ENCODE data around the gene SCO2.

Gene SCO2

GRCh38 chr22:50489363-50490243, 35.8 kb downstream of the SCO2 start:
- DNase-seq, result no peak

- DNase-seq, result no peak
Observed at GRCh38 chr22:50488886-50489285, 36.5 kb downstream of the SCO2 start.

GRCh38 chr22:50488006-50488677, 37.3 kb downstream of the SCO2 start:
- no peak for DNase-seq

GRCh38 chr22:50487290-50488005, 38.0 kb downstream of the SCO2 start:
- no peak for DNase-seq

GRCh38 chr22:50486561-50487289, 38.7 kb downstream of the SCO2 start, which contains the start of gene MIOX:
Gene MIOX, plus strand, starts transcription at chr22:50486859. Its CDS starts 39 bp downstream, at chr22:50486898.
- peak; percentile 10 for DNase-seq

GRCh38 chr22:50485221-50486131, 39.9 kb downstream of the SCO2 start:
- no peak for DNase-seq

- DNase-seq, result no peak
Observed at GRCh38 chr22:50483977-50484853, 41.2 kb downstream of the SCO2 start.

GRCh38 chr22:50483556-50483955, 41.8 kb downstream of the SCO2 start:
- DNase-seq, result no peak

- no peak for DNase-seq
Observed at GRCh38 chr22:50483106-50483505, 42.3 kb downstream of the SCO2 start.

- no peak for DNase-seq
Observed at GRCh38 chr22:50482107-50483074, 43.0 kb downstream of the SCO2 start.

GRCh38 chr22:50481440-50482106, 43.8 kb downstream of the SCO2 start, which contains the start of gene ADM2:
Gene ADM2, plus strand, starts transcription at chr22:50481543. Its CDS starts 305 bp downstream, at chr22:50481848.
- DNase-seq, result no peak

- DNase-seq, result no peak
Observed at GRCh38 chr22:50481045-50481439, 44.4 kb downstream of the SCO2 start.

- DNase-seq, result no peak
Observed at GRCh38 chr22:50479721-50480120, 45.7 kb downstream of the SCO2 start.

GRCh38 chr22:50477923-50478322, 47.5 kb downstream of the SCO2 start:
- DNase-seq, result no peak

GRCh38 chr22:50476868-50477267, 48.5 kb downstream of the SCO2 start:
- no peak for DNase-seq

- no peak for DNase-seq
Observed at GRCh38 chr22:50475652-50476002, 49.8 kb downstream of the SCO2 start.

GRCh38 chr22:50474710-50475651, 50.4 kb downstream of the SCO2 start, which contains the start of gene SBF1:
Gene SBF1, minus strand, starts transcription at chr22:50475035. Its CDS starts 195 bp downstream, at chr22:50474840.
- peak; percentile 83 for DNase-seq
